Lower leg skin (tissue), 3 donors: ENCODE measurements around the gene SP6.

Experiments used
- CTCF ChIP-seq, 3 donors: fragments of 450-650 bp; IDR thresholded peaks; one replicate each; pipeline ENCODE4 v1.5.1; 2016; ENCODE audit warnings: antibody characterized with exemption in 3 of 3, mild to moderate bottlenecking in 3 of 3, moderate library complexity in 2 of 3
- POLR2A ChIP-seq, 2 donors: fragments of 450-650 bp; IDR thresholded peaks; one replicate each; pipeline ENCODE4 v1.6.1; 2016 to 2017; ENCODE audit warnings: antibody characterized with exemption in 2 of 2, mild to moderate bottlenecking in 1 of 2, moderate library complexity in 1 of 2

- no peak for TF ChIP-seq CTCF (IDR thresholded peaks at IDR 0.05)
- no peak for TF ChIP-seq POLR2A (IDR thresholded peaks at IDR 0.05)
Measured at GRCh38 chr17:47857551-47858455, 6.8 kb upstream of the SP6 start.
